ENCODE data around the gene GARIN5A.

- TF ChIP-seq CTCF (IDR thresholded peaks at IDR 0.05) (no peak), POLR2A (IDR thresholded peaks at IDR 0.05) (no peak)
Observed at GRCh38 chr19:50437862-50438449, 38.7 kb downstream of the GARIN5A start.
